CD4-positive, CD25-positive, alpha-beta regulatory T cell (primary cell): ENCODE results near the gene ARHGEF18. TPM values are rescaled to one million over a fixed set of nuclear protein-coding genes. Genes with fewer than 3 reads are reported as not detected.

Experiments
- ATAC-seq, 2 donors: fragments of 150-1000 bp; cut with Tn5 transposase; one replicate each; pipeline ENCODE4 v1.10.0; 2021; ENCODE audit warnings: low read depth in 2 of 2, moderate number of reproducible peaks in 2 of 2, moderate library complexity in 1 of 2
- DNase-seq, 3 donors: peaks; one replicate each; pipeline versions ENCODE4 v3.0.0 to v3.0.0-alpha.2; 2012 to 2022; ENCODE audit warnings: mixed read lengths in 1 of 3
- H3K27ac ChIP-seq: one replicate; pipeline ENCODE4 v1.7.0; 2013; ENCODE audit warnings: mild to moderate bottlenecking, low read length; ENCODE audit not compliant: insufficient read depth, poor library complexity, severe bottlenecking
- H3K27me3 ChIP-seq: one replicate; pipeline ENCODE4 v1.7.0; 2013; ENCODE audit warnings: low read length; ENCODE audit not compliant: control insufficient read depth, insufficient read depth
- H3K36me3 ChIP-seq: one replicate; pipeline ENCODE4 v1.7.0; 2013; ENCODE audit warnings: mild to moderate bottlenecking, low read length, moderate library complexity; ENCODE audit not compliant: control insufficient read depth, insufficient read depth
- H3K4me1 ChIP-seq: 2 replicates; pipeline ENCODE4 v1.7.0; 2013; ENCODE audit warnings: mild to moderate bottlenecking, low read length; ENCODE audit not compliant: insufficient read depth, control insufficient read depth, poor library complexity, severe bottlenecking
- H3K4me3 ChIP-seq: one replicate; pipeline ENCODE4 v1.7.0; 2013; ENCODE audit warnings: low read depth, mild to moderate bottlenecking, low read length, moderate library complexity
- H3K9me3 ChIP-seq, 2 experiments: 1 replicate in 1 of 2; 2 replicates in 1 of 2; pipeline ENCODE4 v1.7.0; 2013; ENCODE audit warnings: low read length in 2 of 2, mild to moderate bottlenecking in 1 of 2, moderate library complexity in 1 of 2; ENCODE audit not compliant: control insufficient read depth in 2 of 2
- H3K27ac Mint-ChIP-seq, 3 donors: one replicate each; pipeline ENCODE4 v1.8.0; 2020 to 2022; ENCODE audit warnings: mild to moderate bottlenecking in 3 of 3, mixed read lengths in 3 of 3, moderate library complexity in 2 of 3
- H3K27me3 Mint-ChIP-seq: one replicate; pipeline ENCODE4 v1.8.0; 2022; ENCODE audit warnings: mild to moderate bottlenecking, mixed read lengths
- H3K36me3 Mint-ChIP-seq: one replicate; pipeline ENCODE4 v1.8.0; 2020; ENCODE audit warnings: mixed read lengths
- H3K4me1 Mint-ChIP-seq, 4 donors: one replicate each; pipeline ENCODE4 v1.8.0; 2020 to 2022; ENCODE audit warnings: mixed read lengths in 4 of 4, mild to moderate bottlenecking in 1 of 4
- H3K4me3 Mint-ChIP-seq, 4 donors: one replicate each; pipeline ENCODE4 v1.8.0; 2020 to 2022; ENCODE audit warnings: mild to moderate bottlenecking in 4 of 4, mixed read lengths in 4 of 4, moderate library complexity in 3 of 4
- H3K9me3 Mint-ChIP-seq, 7 donors: one replicate each; pipeline ENCODE4 v1.8.0; 2020 to 2022; ENCODE audit warnings: mixed read lengths in 7 of 7, mild to moderate bottlenecking in 3 of 7, moderate library complexity in 2 of 7
- polyA plus RNA-seq, 4 donors: library from polyadenylated mRNA; unstranded; fragments of 300-500 nt; fragmentation: Illumina TruSeq; gene quantifications; one replicate each; pipeline ENCODE4 v1.2.3, GENCODE V29; 2021
- total RNA-seq: library from RNA; stranded (reverse); gene quantifications from one replicate; pipeline ENCODE4 v1.2.3, GENCODE V29; 2022

Gene ARHGEF18
- total and polyA plus RNA-seq, 5 donors from 2014 or later: 2.5 to 155 (median 4.6) TPM

GRCh38 chr19:7318176-7318575 is 30.6 kb upstream of the ARHGEF18 start:
- H3K9me3 ChIP-seq: peaks cover 0 to 5% of the 10 kb centered on the region in 2 experiments
- peaks cover 0 to 5% (median 1%) of the 10 kb centered on the region in 7 donors for H3K9me3 Mint-ChIP-seq
- H3K27me3 ChIP-seq: no peaks in the 10 kb centered on the region
- no peaks in the 10 kb centered on the region for H3K36me3 ChIP-seq
- no peaks in the 10 kb centered on the region for H3K4me1 Mint-ChIP-seq
- no peak overlapping the region for H3K27ac Mint-ChIP-seq
- H3K4me3 Mint-ChIP-seq: no peak overlapping the region
- peaks cover under 1% of the 10 kb centered on the region for H3K27me3 Mint-ChIP-seq
- no peak overlapping the region for H3K4me3 ChIP-seq
- H3K4me1 ChIP-seq: no peaks in the 10 kb centered on the region
- DNase-seq (no peak), ATAC-seq (no peak)
- peaks cover 3% of the 10 kb centered on the region for H3K36me3 Mint-ChIP-seq
- H3K27ac ChIP-seq: no peak overlapping the region

- H3K4me1 Mint-ChIP-seq: peaks cover 0 to 2% (median 0%) of the 10 kb centered on the region in 4 donors
- H3K27me3 Mint-ChIP-seq: peaks cover 10% of the 10 kb centered on the region
- H3K4me3 Mint-ChIP-seq: peak overlapping the region in 1 of 4 donors; percentile 83
- Histone ChIP-seq H3K27ac (no peak overlapping the region), H3K4me3 (no peak overlapping the region), H3K36me3 (no peaks in the 10 kb centered on the region), H3K9me3 (peaks cover 4 to 9% of the 10 kb centered on the region in 2 experiments), H3K4me1 (no peaks in the 10 kb centered on the region), H3K27me3 (peaks cover 6% of the 10 kb centered on the region)
- no peak overlapping the region for H3K27ac Mint-ChIP-seq
- ATAC-seq (no peak), DNase-seq (peak in 2 of 3 donors; percentile 9 to 54)
- no peaks in the 10 kb centered on the region for H3K36me3 Mint-ChIP-seq
- peaks cover 0 to 8% (median 4%) of the 10 kb centered on the region in 7 donors for H3K9me3 Mint-ChIP-seq
Observed at GRCh38 chr19:7326105-7326877, 22.4 kb upstream of the ARHGEF18 start.

- Histone ChIP-seq H3K27me3 (peaks cover 6% of the 10 kb centered on the region), H3K4me1 (no peaks in the 10 kb centered on the region), H3K4me3 (no peak overlapping the region), H3K27ac (no peak overlapping the region), H3K9me3 (peaks cover 4 to 9% of the 10 kb centered on the region in 2 experiments), H3K36me3 (no peaks in the 10 kb centered on the region)
- no peak overlapping the region for H3K27ac Mint-ChIP-seq
- H3K36me3 Mint-ChIP-seq: no peaks in the 10 kb centered on the region
- H3K4me1 Mint-ChIP-seq: peaks cover 0 to 2% (median 0%) of the 10 kb centered on the region in 4 donors
- ATAC-seq (no peak), DNase-seq (no peak)
- H3K4me3 Mint-ChIP-seq: no peak overlapping the region
- peaks cover 0 to 8% (median 4%) of the 10 kb centered on the region in 7 donors for H3K9me3 Mint-ChIP-seq
- H3K27me3 Mint-ChIP-seq: peaks cover 10% of the 10 kb centered on the region
Observed at GRCh38 chr19:7327802-7328201, 20.9 kb upstream of the ARHGEF18 start.

GRCh38 chr19:7328647-7329046 is 20.1 kb upstream of the ARHGEF18 start:
- H3K36me3 Mint-ChIP-seq: no peaks in the 10 kb centered on the region
- Histone ChIP-seq H3K4me3 (no peak overlapping the region), H3K27ac (no peak overlapping the region), H3K4me1 (no peaks in the 10 kb centered on the region), H3K36me3 (no peaks in the 10 kb centered on the region), H3K9me3 (peaks cover 4 to 9% of the 10 kb centered on the region in 2 experiments), H3K27me3 (peaks cover 6% of the 10 kb centered on the region)
- no peak overlapping the region for H3K4me3 Mint-ChIP-seq
- ATAC-seq: no peak
- H3K27ac Mint-ChIP-seq: no peak overlapping the region
- peak in 1 of 3 donors; percentile 17 for DNase-seq
- H3K9me3 Mint-ChIP-seq: peaks cover 0 to 8% (median 4%) of the 10 kb centered on the region in 7 donors
- peaks cover 0 to 2% (median 0%) of the 10 kb centered on the region in 4 donors for H3K4me1 Mint-ChIP-seq
- H3K27me3 Mint-ChIP-seq: peaks cover 5% of the 10 kb centered on the region

- Histone ChIP-seq H3K27ac (no peak overlapping the region), H3K4me1 (no peaks in the 10 kb centered on the region), H3K4me3 (no peak overlapping the region), H3K9me3 (no peaks in the 10 kb centered on the region), H3K36me3 (no peaks in the 10 kb centered on the region), H3K27me3 (peaks cover 3% of the 10 kb centered on the region)
- Mint-ChIP-seq H3K4me3 (no peak overlapping the region), H3K9me3 (peaks cover 0 to 2% (median 0%) of the 10 kb centered on the region in 7 donors), H3K27ac (no peak overlapping the region), H3K36me3 (no peaks in the 10 kb centered on the region), H3K27me3 (peaks cover 9% of the 10 kb centered on the region), H3K4me1 (peaks cover 0 to 5% (median 0%) of the 10 kb centered on the region in 4 donors)
- DNase-seq (no peak), ATAC-seq (no peak)
Observed at GRCh38 chr19:7331446-7331845, 17.3 kb upstream of the ARHGEF18 start.

GRCh38 chr19:7333198-7334118 is 15.3 kb upstream of the ARHGEF18 start:
- peaks cover 3% of the 10 kb centered on the region for H3K27me3 ChIP-seq
- H3K9me3 Mint-ChIP-seq: peaks cover 0 to 2% (median 0%) of the 10 kb centered on the region in 7 donors
- DNase-seq (no peak), ATAC-seq (no peak)
- H3K27ac ChIP-seq: no peak overlapping the region
- no peaks in the 10 kb centered on the region for H3K9me3 ChIP-seq
- H3K4me1 ChIP-seq: peaks cover 19% of the 10 kb centered on the region
- no peak overlapping the region for H3K4me3 Mint-ChIP-seq
- H3K4me1 Mint-ChIP-seq: peaks cover 6 to 20% (median 15%) of the 10 kb centered on the region in 4 donors
- H3K36me3 Mint-ChIP-seq: no peaks in the 10 kb centered on the region
- H3K4me3 ChIP-seq: no peak overlapping the region
- peaks cover 7% of the 10 kb centered on the region for H3K27me3 Mint-ChIP-seq
- no peaks in the 10 kb centered on the region for H3K36me3 ChIP-seq
- peak overlapping the region in 1 of 3 donors; percentile 39 for H3K27ac Mint-ChIP-seq

GRCh38 chr19:7336321-7336973 is 12.3 kb upstream of the ARHGEF18 start:
- Mint-ChIP-seq H3K27ac (no peak overlapping the region), H3K36me3 (no peaks in the 10 kb centered on the region), H3K27me3 (peaks cover 4% of the 10 kb centered on the region), H3K4me3 (peak overlapping the region in 2 of 4 donors; percentile 4 to 74), H3K4me1 (peaks cover 15 to 32% (median 25%) of the 10 kb centered on the region in 4 donors), H3K9me3 (peaks cover 0 to 2% (median 0%) of the 10 kb centered on the region in 7 donors)
- Histone ChIP-seq H3K4me1 (peaks cover 27% of the 10 kb centered on the region), H3K9me3 (no peaks in the 10 kb centered on the region), H3K27me3 (no peaks in the 10 kb centered on the region), H3K36me3 (no peaks in the 10 kb centered on the region), H3K27ac (no peak overlapping the region), H3K4me3 (no peak overlapping the region)
- ATAC-seq (no peak), DNase-seq (no peak)
